Cardiac atrium fibroblast (primary cell): ENCODE measurements around the gene LIN9. TPM values are rescaled to one million over a fixed set of nuclear protein-coding genes. Genes with fewer than 3 reads are reported as not detected.

Experiments used
- total RNA-seq: library from RNA; depleted of rRNA; stranded (reverse); fragments of >200 nt; gene quantifications from 2 replicates; pipeline ENCODE4 v1.2.3, GENCODE V29; 2015

The LIN9 gene
- 1.3 and 1.4 TPM in 2 replicates for total RNA-seq

GRCh38 chr1:226308723-226309397 is at the start of gene LIN9:
Gene LIN9 (minus strand): TSS chr1:226309164. CDS start chr1:226309139, 25 bp downstream.

GRCh38 chr1:226223157-226223785 is 85.7 kb downstream of the LIN9 start, which contains the start of gene MIXL1:
Gene MIXL1 (plus strand): TSS chr1:226223664. CDS start chr1:226223682, 18 bp downstream.

GRCh38 chr1:226186124-226187018 is 122.6 kb downstream of the LIN9 start, which contains the start of gene ACBD3:
Gene ACBD3 (minus strand): TSS chr1:226186741. CDS start chr1:226186675, 66 bp downstream.

Other genes starting within 250 kb of the LIN9 start
- 266 and 271 TPM in 2 replicates for gene H3-3A, start 246.4 kb downstream of the LIN9 start, total RNA-seq
- 44.4 and 58.0 TPM in 2 replicates for gene ACBD3, start 122.4 kb downstream of the LIN9 start, total RNA-seq
- gene MIXL1, start 85.5 kb downstream of the LIN9 start, total RNA-seq, result not detected in 2 replicates
- 53.8 and 78.6 TPM in 2 replicates for gene PARP1, start 98.9 kb upstream of the LIN9 start, total RNA-seq
- 0.65 TPM in 1 of 2 replicates, not detected in the other for gene STUM, start 239.6 kb upstream of the LIN9 start, total RNA-seq